ENCODE measurements around the gene MAST4. TPM values are rescaled to one million over a fixed set of nuclear protein-coding genes. Genes with fewer than 3 reads are reported as not detected.

MAST4 gene
- total RNA-seq, 2 experiments from 2014 or later = 1.3 to 21.9 TPM

DNA sequence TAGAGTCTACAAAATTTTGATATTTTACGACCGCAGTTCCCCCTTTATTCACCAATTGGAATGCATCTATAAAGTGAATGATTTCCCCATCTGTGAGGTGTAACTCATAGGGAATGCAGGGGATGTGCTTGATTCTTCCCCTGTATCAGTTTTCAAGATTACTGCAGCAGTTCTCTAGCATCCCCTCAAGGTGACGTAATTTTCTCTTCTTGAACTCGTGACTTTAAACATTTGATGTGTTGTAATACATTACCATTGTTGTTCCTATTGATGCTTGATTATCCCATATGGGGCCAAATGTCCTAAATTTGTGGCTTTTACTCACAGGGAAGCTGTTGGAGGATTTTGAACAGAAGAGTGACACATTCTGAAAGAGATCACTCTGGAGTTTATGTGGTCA, 360.2 kb downstream of the MAST4 start:
- H3K4me1 ChIP-seq (ENCODE audit: insufficient read depth, low read length, poor library complexity, severe bottlenecking) = no peaks in the 10 kb centered on the region
- H3K79me2 ChIP-seq (ENCODE audit: insufficient read depth, low read depth, low read length) = no peaks in the 10 kb centered on the region
- no peak overlapping the region for H3K4me3 ChIP-seq (ENCODE audit: low read depth, low read length, poor library complexity, severe bottlenecking)
- H3K4me2 ChIP-seq (ENCODE audit: low read length) = no peak overlapping the region
- H3K9me3 ChIP-seq (ENCODE audit: low read length) = no peaks in the 10 kb centered on the region
- no peaks in the 10 kb centered on the region for H4K20me1 ChIP-seq (ENCODE audit: insufficient read depth, low read length)
- no peaks in the 10 kb centered on the region for H3K36me3 ChIP-seq (ENCODE audit: insufficient read depth, low read length)
- intact Hi-C loops (cut with micrococcal nuclease; ENCODE audit: unreplicated experiment) = no loop called here
- no TSS peak for BruUV-seq (replicated peaks)
- no peak for TF ChIP-seq EZH2phosphoT487 (IDR thresholded peaks at IDR 0.05; ENCODE audit: borderline replicate concordance, low read depth, low read length)
- TF ChIP-seq, protein P1, sequence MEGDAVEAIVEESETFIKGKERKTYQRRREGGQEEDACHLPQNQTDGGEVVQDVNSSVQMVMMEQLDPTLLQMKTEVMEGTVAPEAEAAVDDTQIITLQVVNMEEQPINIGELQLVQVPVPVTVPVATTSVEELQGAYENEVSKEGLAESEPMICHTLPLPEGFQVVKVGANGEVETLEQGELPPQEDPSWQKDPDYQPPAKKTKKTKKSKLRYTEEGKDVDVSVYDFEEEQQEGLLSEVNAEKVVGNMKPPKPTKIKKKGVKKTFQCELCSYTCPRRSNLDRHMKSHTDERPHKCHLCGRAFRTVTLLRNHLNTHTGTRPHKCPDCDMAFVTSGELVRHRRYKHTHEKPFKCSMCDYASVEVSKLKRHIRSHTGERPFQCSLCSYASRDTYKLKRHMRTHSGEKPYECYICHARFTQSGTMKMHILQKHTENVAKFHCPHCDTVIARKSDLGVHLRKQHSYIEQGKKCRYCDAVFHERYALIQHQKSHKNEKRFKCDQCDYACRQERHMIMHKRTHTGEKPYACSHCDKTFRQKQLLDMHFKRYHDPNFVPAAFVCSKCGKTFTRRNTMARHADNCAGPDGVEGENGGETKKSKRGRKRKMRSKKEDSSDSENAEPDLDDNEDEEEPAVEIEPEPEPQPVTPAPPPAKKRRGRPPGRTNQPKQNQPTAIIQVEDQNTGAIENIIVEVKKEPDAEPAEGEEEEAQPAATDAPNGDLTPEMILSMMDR (conservative IDR thresholded peaks at IDR 0.05; ENCODE audit: low read length) = no peak
- H2AFZ ChIP-seq (ENCODE audit: low read length) = no peak overlapping the region
- no peaks in the 10 kb centered on the region for H3K9me2 ChIP-seq (ENCODE audit: insufficient read depth, low read length)
- ChIA-PET POLR2A (interaction anchor here (0.7 kb wide), 1 partner anchor 47 kb away, joined by 4 read pairs; no protein-coding TSS in a partner anchor), CTCF (ENCODE audit: unreplicated experiment) (no interaction called here)
- no peak overlapping the region for H3K27ac ChIP-seq (ENCODE audit: low read depth, low read length, poor library complexity, severe bottlenecking)
- DNase-seq (ENCODE audit: low spot score) = no peak

- DNase-seq (ENCODE audit: low spot score) = no peak
- no peaks in the 10 kb centered on the region for H3K36me3 ChIP-seq (ENCODE audit: insufficient read depth, low read length)
- no peak overlapping the region for H3K4me3 ChIP-seq (ENCODE audit: low read depth, low read length, poor library complexity, severe bottlenecking)
- CTCF ChIA-PET (ENCODE audit: unreplicated experiment) = no interaction called here
- no peaks in the 10 kb centered on the region for H3K9me3 ChIP-seq (ENCODE audit: low read length)
- H3K4me1 ChIP-seq (ENCODE audit: insufficient read depth, low read length, poor library complexity, severe bottlenecking) = no peaks in the 10 kb centered on the region
- TF ChIP-seq, protein P1 (conservative IDR thresholded peaks at IDR 0.05; ENCODE audit: low read length) = no peak
- TF ChIP-seq EZH2phosphoT487 (IDR thresholded peaks at IDR 0.05; ENCODE audit: borderline replicate concordance, low read depth, low read length) = no peak
- H2AFZ ChIP-seq (ENCODE audit: low read length) = no peak overlapping the region
- H3K4me2 ChIP-seq (ENCODE audit: low read length) = no peak overlapping the region
- intact Hi-C loops (cut with micrococcal nuclease; ENCODE audit: unreplicated experiment) = no loop called here
- POLR2A ChIA-PET = interaction anchor here (0.7 kb wide), 1 partner anchor 264 kb away, joined by 3 read pairs; no protein-coding TSS in a partner anchor
- no peaks in the 10 kb centered on the region for H3K79me2 ChIP-seq (ENCODE audit: insufficient read depth, low read depth, low read length)
- no peaks in the 10 kb centered on the region for H4K20me1 ChIP-seq (ENCODE audit: insufficient read depth, low read length)
- no peak overlapping the region for H3K27ac ChIP-seq (ENCODE audit: low read depth, low read length, poor library complexity, severe bottlenecking)
- no peaks in the 10 kb centered on the region for H3K9me2 ChIP-seq (ENCODE audit: insufficient read depth, low read length)
- no TSS peak for BruUV-seq (replicated peaks)
Observed at GRCh38 chr5:66958201-66958979, 362.2 kb downstream of the MAST4 start.
